ENCODE data around the gene SFTPB.

SFTPB gene

GRCh38 chr2:85611705-85612587 is 56.1 kb downstream of the SFTPB start, which contains the start of gene C2orf68 (continued):
- TF ChIP-seq EGR2 (tag by site-specific recombination; IDR thresholded peaks at IDR 0.05; ENCODE audit: low read depth), result peak; percentile 54
- peak; percentile 86 for TF ChIP-seq SP3 (tag by site-specific recombination; IDR thresholded peaks at IDR 0.05)
- no peak for TF ChIP-seq ZNF394 (tag by site-specific recombination; IDR thresholded peaks at IDR 0.05; ENCODE audit: borderline replicate concordance)
- TF ChIP-seq ZNF366 (tag by site-specific recombination; conservative IDR thresholded peaks at IDR 0.05), result no peak
- no peak for TF ChIP-seq ZNF514 (tag by site-specific recombination; IDR thresholded peaks at IDR 0.05)
- TF ChIP-seq, protein P1, sequence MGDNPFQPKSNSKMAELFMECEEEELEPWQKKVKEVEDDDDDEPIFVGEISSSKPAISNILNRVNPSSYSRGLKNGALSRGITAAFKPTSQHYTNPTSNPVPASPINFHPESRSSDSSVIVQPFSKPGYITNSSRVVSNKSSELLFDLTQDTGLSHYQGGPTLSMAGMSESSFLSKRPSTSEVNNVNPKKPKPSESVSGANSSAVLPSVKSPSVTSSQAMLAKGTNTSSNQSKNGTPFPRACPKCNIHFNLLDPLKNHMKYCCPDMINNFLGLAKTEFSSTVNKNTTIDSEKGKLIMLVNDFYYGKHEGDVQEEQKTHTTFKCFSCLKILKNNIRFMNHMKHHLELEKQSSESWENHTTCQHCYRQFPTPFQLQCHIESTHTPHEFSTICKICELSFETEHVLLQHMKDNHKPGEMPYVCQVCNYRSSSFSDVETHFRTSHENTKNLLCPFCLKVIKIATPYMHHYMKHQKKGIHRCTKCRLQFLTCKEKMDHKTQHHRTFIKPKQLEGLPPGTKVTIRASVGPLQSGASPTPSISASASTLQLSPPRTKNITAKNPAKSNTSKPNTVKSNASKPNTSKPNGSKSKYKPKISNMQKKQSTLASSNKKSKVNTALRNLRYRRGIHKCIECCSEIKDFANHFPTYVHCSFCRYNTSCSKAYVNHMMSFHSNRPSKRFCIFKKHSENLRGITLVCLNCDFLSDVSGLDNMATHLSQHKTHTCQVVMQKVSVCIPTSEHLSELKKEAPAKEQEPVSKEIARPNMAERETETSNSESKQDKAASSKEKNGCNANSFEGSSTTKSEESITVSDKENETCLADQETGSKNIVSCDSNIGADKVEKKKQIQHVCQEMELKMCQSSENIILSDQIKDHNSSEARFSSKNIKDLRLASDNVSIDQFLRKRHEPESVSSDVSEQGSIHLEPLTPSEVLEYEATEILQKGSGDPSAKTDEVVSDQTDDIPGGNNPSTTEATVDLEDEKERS (tag by site-specific recombination; IDR thresholded peaks at IDR 0.05), result no peak
- 0 out of 2 replicates have a peak, but pooled peaks have one; percentile 19 for TF ChIP-seq ZNF10 (tag by site-specific recombination; IDR thresholded peaks at IDR 0.05)
- no peak for TF ChIP-seq ZBTB21 (tag by site-specific recombination; IDR thresholded peaks at IDR 0.05)
- TF ChIP-seq ZNF2 (tag by site-specific recombination; IDR thresholded peaks at IDR 0.05), result no peak
- TF ChIP-seq ZNF112 (tag by site-specific recombination; IDR thresholded peaks at IDR 0.05), result no peak
- TF ChIP-seq, protein P2, sequence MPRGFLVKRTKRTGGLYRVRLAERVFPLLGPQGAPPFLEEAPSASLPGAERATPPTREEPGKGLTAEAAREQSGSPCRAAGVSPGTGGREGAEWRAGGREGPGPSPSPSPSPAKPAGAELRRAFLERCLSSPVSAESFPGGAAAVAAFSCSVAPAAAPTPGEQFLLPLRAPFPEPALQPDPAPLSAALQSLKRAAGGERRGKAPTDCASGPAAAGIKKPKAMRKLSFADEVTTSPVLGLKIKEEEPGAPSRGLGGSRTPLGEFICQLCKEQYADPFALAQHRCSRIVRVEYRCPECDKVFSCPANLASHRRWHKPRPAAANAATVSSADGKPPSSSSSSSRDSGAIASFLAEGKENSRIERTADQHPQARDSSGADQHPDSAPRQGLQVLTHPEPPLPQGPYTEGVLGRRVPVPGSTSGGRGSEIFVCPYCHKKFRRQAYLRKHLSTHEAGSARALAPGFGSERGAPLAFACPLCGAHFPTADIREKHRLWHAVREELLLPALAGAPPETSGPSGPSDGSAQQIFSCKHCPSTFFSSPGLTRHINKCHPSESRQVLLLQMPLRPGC (tag by site-specific recombination; IDR thresholded peaks at IDR 0.05), result no peak
- TF ChIP-seq ZNF335 (tag by site-specific recombination; conservative IDR thresholded peaks at IDR 0.05), result peak; percentile 58
- peak; percentile 62 for TF ChIP-seq ZNF341 (tag by site-specific recombination; IDR thresholded peaks at IDR 0.05; ENCODE audit: low read depth)
- TF ChIP-seq, protein P3, sequence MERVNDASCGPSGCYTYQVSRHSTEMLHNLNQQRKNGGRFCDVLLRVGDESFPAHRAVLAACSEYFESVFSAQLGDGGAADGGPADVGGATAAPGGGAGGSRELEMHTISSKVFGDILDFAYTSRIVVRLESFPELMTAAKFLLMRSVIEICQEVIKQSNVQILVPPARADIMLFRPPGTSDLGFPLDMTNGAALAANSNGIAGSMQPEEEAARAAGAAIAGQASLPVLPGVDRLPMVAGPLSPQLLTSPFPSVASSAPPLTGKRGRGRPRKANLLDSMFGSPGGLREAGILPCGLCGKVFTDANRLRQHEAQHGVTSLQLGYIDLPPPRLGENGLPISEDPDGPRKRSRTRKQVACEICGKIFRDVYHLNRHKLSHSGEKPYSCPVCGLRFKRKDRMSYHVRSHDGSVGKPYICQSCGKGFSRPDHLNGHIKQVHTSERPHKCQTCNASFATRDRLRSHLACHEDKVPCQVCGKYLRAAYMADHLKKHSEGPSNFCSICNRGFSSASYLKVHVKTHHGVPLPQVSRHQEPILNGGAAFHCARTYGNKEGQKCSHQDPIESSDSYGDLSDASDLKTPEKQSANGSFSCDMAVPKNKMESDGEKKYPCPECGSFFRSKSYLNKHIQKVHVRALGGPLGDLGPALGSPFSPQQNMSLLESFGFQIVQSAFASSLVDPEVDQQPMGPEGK (tag by site-specific recombination; IDR thresholded peaks at IDR 0.05), result peak; percentile 77
- no peak for TF ChIP-seq ZNF658 (tag by site-specific recombination; IDR thresholded peaks at IDR 0.05)
- no peak for TF ChIP-seq PRDM6 (tag by site-specific recombination; IDR thresholded peaks at IDR 0.05)
- TF ChIP-seq ZNF223 (tag by site-specific recombination; IDR thresholded peaks at IDR 0.05), result no peak
- TF ChIP-seq, protein P4, sequence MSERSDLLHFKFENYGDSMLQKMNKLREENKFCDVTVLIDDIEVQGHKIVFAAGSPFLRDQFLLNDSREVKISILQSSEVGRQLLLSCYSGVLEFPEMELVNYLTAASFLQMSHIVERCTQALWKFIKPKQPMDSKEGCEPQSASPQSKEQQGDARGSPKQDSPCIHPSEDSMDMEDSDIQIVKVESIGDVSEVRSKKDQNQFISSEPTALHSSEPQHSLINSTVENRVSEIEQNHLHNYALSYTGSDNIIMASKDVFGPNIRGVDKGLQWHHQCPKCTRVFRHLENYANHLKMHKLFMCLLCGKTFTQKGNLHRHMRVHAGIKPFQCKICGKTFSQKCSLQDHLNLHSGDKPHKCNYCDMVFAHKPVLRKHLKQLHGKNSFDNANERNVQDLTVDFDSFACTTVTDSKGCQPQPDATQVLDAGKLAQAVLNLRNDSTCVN (tag by site-specific recombination; optimal IDR thresholded peaks at IDR 0.05), result peak; percentile 89
- no peak for TF ChIP-seq ZFP69B (tag by site-specific recombination; IDR thresholded peaks at IDR 0.05)
- TF ChIP-seq ZNF830 (tag by site-specific recombination; IDR thresholded peaks at IDR 0.05; ENCODE audit: low read depth), result no peak
- no peak for TF ChIP-seq ZNF354C (tag by site-specific recombination; IDR thresholded peaks at IDR 0.05; ENCODE audit: borderline replicate concordance, low read depth)
- TF ChIP-seq ZNF433 (tag by site-specific recombination; IDR thresholded peaks at IDR 0.05; ENCODE audit: low read depth), result no peak
- no peak for TF ChIP-seq ZNF266 (tag by site-specific recombination; IDR thresholded peaks at IDR 0.05; ENCODE audit: low read depth)
- no peak for TF ChIP-seq ZNF350 (tag by site-specific recombination; IDR thresholded peaks at IDR 0.05)
- no peak for TF ChIP-seq ZNF792 (tag by site-specific recombination; IDR thresholded peaks at IDR 0.05)
- TF ChIP-seq ZNF157 (tag by site-specific recombination; IDR thresholded peaks at IDR 0.05), result no peak
- 0 out of 2 replicates have a peak, but pooled peaks have one; percentile 12 for TF ChIP-seq ZNF398 (tag by site-specific recombination; IDR thresholded peaks at IDR 0.05)
- peak; percentile 72 for TF ChIP-seq GLIS2 (tag by site-specific recombination; IDR thresholded peaks at IDR 0.05)
